Measurements from ENCODE around the gene JPH3. TPM values are rescaled to one million over a fixed set of nuclear protein-coding genes. Genes with fewer than 3 reads are reported as not detected.

The JPH3 gene
- polyA plus RNA-seq, 2 donors: 0.04 to 0.19 TPM

DNA sequence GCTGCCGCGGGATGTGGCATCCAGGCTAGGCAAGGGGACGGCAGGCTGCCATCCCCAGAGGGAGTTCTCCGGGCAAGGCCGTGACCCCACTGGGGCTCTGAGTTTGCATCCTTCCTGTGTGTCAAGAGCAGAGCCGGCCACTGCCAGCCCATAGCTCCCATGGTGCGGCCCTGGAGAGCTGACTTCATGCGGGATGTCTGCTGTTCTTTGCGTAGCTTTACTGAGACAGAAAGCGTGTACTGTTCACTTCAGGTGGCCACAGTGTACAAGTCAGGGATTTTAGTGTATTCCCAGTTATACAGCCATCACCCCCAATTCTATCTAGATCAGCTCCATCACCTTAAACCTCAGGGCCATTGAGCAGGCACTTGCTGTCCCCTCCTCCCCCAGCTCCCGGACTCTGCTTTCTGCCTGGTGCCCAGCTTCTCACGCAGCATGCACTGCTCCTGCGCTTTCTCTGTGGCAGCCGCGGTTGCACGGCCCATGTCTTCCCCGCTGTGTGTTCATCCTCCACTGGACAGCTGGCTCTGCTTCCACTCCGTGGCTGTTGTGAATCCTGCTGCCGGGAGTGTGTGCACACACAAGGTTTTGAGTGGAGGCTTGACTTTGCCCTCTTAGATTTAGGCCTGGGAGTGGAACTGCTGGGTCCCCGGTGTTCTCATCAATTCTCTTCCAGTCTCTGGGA lies 92.3 kb downstream of the JPH3 start:
- Histone ChIP-seq H3K27me3 (ENCODE audit: control insufficient read depth in 1 of 2, insufficient read depth in 2 of 2, low read length in 2 of 2) (no peaks in the 10 kb centered on the region), H3K4me3 (ENCODE audit: low read depth in 1 of 2, low read length in 2 of 2) (no peak overlapping the region), H3K27ac (ENCODE audit: low read depth in 2 of 2, low read length in 1 of 2) (no peak overlapping the region), H3K9me3 (ENCODE audit: control insufficient read depth in 2 of 2, insufficient read depth in 1 of 2, low read depth in 1 of 2, low read length in 1 of 2) (no peaks in the 10 kb centered on the region), H3K4me1 (ENCODE audit: control insufficient read depth in 2 of 2, insufficient read depth in 2 of 2, low read length in 1 of 2) (no peaks in the 10 kb centered on the region), H3K36me3 (ENCODE audit: control insufficient read depth in 2 of 2, insufficient read depth in 2 of 2, low read length in 1 of 2) (peaks cover 0 to 18% of the 10 kb centered on the region in 2 donors)
- WGBS, 2 donors: 88% methylated on average over 20 of the region's 20 CpGs

DNA sequence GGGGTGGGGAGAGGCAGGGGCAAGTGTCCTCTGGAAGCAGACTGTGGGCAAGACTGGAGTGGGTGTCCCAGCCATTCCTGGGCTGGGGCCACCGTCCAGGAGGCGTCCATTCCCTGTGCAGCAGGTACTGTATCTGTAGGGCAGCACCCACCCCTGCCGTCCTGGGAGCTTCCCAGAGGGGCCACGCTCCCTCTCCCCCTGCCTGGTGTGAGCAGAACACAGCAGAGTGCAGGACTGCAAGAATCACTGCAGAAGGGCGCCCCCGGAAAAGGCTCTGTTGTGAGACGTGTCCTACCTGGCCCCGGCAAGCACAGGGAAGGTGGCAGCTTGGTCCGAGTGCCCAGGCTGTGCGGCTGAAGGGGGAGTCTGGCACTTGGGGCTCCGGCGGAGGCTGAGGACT lies 93.2 kb downstream of the JPH3 start:
- Histone ChIP-seq H3K4me1 (ENCODE audit: control insufficient read depth in 2 of 2, insufficient read depth in 2 of 2, low read length in 1 of 2) (no peaks in the 10 kb centered on the region), H3K27ac (ENCODE audit: low read depth in 2 of 2, low read length in 1 of 2) (no peak overlapping the region), H3K36me3 (ENCODE audit: control insufficient read depth in 2 of 2, insufficient read depth in 2 of 2, low read length in 1 of 2) (peaks cover 0 to 20% of the 10 kb centered on the region in 2 donors), H3K9me3 (ENCODE audit: control insufficient read depth in 2 of 2, insufficient read depth in 1 of 2, low read depth in 1 of 2, low read length in 1 of 2) (no peaks in the 10 kb centered on the region), H3K4me3 (ENCODE audit: low read depth in 1 of 2, low read length in 2 of 2) (no peak overlapping the region), H3K27me3 (ENCODE audit: control insufficient read depth in 1 of 2, insufficient read depth in 2 of 2, low read length in 2 of 2) (no peaks in the 10 kb centered on the region)
- WGBS, 2 donors: 91 to 92% methylated on average over 12 of the region's 12 CpGs

DNA sequence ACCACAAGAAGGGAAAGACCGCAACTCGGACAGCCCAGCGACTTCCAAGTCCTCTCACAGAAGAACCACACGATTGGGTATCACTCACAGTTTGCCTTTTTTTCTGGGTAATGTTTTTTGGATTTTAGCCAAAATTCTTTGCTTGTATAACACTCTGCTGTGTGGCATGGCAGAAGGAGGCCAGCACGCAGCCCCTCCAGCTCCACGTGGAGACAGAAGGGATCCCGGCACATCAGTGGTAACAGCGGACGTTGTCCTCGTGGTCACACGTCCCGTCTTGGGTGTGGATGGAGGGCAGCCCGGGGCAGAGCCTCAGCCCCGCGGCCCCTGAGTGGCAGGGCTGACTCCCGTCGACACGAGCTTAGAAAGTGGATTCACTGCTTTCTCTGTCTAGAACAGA lies 94.4 kb downstream of the JPH3 start:
- peaks cover 0 to 24% of the 10 kb centered on the region in 2 donors for H3K36me3 ChIP-seq (ENCODE audit: control insufficient read depth in 2 of 2, insufficient read depth in 2 of 2, low read length in 1 of 2)

DNA sequence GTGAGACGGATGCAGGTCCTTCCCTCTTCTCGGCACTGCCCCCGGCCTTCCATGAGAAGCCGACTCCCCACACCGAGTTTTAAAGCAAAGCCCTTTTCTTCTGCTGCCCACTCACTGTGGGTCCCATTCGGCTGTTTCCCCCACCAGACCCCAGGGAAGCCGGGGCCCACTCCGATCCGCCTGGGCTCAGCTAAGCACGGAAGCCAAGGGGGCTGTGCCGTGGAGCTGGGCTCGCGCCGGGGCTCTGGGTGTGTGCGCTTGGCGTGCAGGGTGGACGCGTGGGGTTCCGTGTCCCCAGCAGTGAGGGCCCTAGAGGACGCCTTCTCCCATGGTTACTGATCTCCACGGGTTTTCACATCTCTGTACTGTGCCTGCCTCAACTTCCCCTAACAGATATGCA lies 94.9 kb downstream of the JPH3 start:
- WGBS, 2 donors: 93 to 96% methylated on average over 21 of the region's 21 CpGs
- Histone ChIP-seq H3K4me1 (ENCODE audit: control insufficient read depth in 2 of 2, insufficient read depth in 2 of 2, low read length in 1 of 2) (no peaks in the 10 kb centered on the region), H3K27me3 (ENCODE audit: control insufficient read depth in 1 of 2, insufficient read depth in 2 of 2, low read length in 2 of 2) (no peaks in the 10 kb centered on the region), H3K36me3 (ENCODE audit: control insufficient read depth in 2 of 2, insufficient read depth in 2 of 2, low read length in 1 of 2) (peaks cover 0 to 27% of the 10 kb centered on the region in 2 donors), H3K4me3 (ENCODE audit: low read depth in 1 of 2, low read length in 2 of 2) (no peak overlapping the region), H3K9me3 (ENCODE audit: control insufficient read depth in 2 of 2, insufficient read depth in 1 of 2, low read depth in 1 of 2, low read length in 1 of 2) (no peaks in the 10 kb centered on the region), H3K27ac (ENCODE audit: low read depth in 2 of 2, low read length in 1 of 2) (no peak overlapping the region)

More for the DNA sequence above, 94.4 kb downstream of the JPH3 start:
- Histone ChIP-seq H3K4me1 (ENCODE audit: control insufficient read depth in 2 of 2, insufficient read depth in 2 of 2, low read length in 1 of 2) (no peaks in the 10 kb centered on the region), H3K4me3 (ENCODE audit: low read depth in 1 of 2, low read length in 2 of 2) (no peak overlapping the region), H3K27ac (ENCODE audit: low read depth in 2 of 2, low read length in 1 of 2) (no peak overlapping the region), H3K27me3 (ENCODE audit: control insufficient read depth in 1 of 2, insufficient read depth in 2 of 2, low read length in 2 of 2) (no peaks in the 10 kb centered on the region), H3K9me3 (ENCODE audit: control insufficient read depth in 2 of 2, insufficient read depth in 1 of 2, low read depth in 1 of 2, low read length in 1 of 2) (no peaks in the 10 kb centered on the region)
- 84 to 89% methylated on average over 18 of the region's 18 CpGs for WGBS, 2 donors

DNA sequence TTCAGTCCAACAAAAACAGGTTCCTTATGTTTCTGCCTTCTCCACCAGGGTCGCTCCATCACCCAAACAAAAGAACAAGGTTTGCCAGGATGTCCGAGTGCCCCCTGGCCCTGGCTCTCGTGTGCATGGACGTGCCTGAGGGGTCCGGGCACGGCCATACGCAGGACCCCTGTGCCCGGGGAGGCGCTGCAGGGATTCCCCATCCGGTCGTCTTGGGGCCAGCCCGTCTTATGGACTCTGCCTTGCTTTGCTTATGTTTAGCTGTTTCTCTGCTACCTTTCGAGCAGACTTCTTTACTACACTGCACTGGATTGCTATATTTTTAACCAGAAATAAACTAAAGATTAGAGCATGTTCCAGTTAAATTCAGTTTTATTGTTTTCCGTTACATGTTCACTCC lies 95.5 kb downstream of the JPH3 start:
- Histone ChIP-seq H3K27me3 (ENCODE audit: control insufficient read depth in 1 of 2, insufficient read depth in 2 of 2, low read length in 2 of 2) (no peaks in the 10 kb centered on the region), H3K9me3 (ENCODE audit: control insufficient read depth in 2 of 2, insufficient read depth in 1 of 2, low read depth in 1 of 2, low read length in 1 of 2) (no peaks in the 10 kb centered on the region), H3K27ac (ENCODE audit: low read depth in 2 of 2, low read length in 1 of 2) (no peak overlapping the region), H3K36me3 (ENCODE audit: control insufficient read depth in 2 of 2, insufficient read depth in 2 of 2, low read length in 1 of 2) (peaks cover 0 to 27% of the 10 kb centered on the region in 2 donors), H3K4me3 (ENCODE audit: low read depth in 1 of 2, low read length in 2 of 2) (no peak overlapping the region), H3K4me1 (ENCODE audit: control insufficient read depth in 2 of 2, insufficient read depth in 2 of 2, low read length in 1 of 2) (no peaks in the 10 kb centered on the region)
- WGBS, 2 donors: 93% methylated on average over 14 of the region's 14 CpGs

DNA sequence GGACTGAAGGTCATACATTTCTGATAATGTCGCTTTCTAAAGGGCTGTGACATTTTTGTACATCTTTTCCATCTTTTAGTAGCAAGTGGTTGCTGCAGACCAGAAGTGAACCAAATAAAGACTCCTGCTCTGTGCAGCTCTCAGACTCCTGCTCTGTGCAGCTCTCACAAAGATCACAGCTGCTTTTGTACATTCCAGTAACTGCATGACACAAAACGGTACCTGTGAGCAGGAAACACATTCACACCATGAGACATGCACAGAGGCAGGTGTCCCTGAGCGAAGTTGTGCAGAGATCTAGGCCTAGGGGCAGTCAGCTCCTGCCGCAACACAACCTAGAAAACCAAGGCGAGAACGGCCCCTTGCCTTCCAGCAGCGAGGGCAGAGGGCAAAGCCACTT lies 95.9 kb downstream of the JPH3 start:
- WGBS, 2 donors: 86% methylated on average over 7 of the region's 7 CpGs
- H3K27ac ChIP-seq (ENCODE audit: low read depth in 2 of 2, low read length in 1 of 2): no peak overlapping the region
- H3K4me1 ChIP-seq (ENCODE audit: control insufficient read depth in 2 of 2, insufficient read depth in 2 of 2, low read length in 1 of 2): peaks cover 0 to 2% of the 10 kb centered on the region in 2 donors
- no peaks in the 10 kb centered on the region for H3K27me3 ChIP-seq (ENCODE audit: control insufficient read depth in 1 of 2, insufficient read depth in 2 of 2, low read length in 2 of 2)
- H3K9me3 ChIP-seq (ENCODE audit: control insufficient read depth in 2 of 2, insufficient read depth in 1 of 2, low read depth in 1 of 2, low read length in 1 of 2): no peaks in the 10 kb centered on the region
- H3K4me3 ChIP-seq (ENCODE audit: low read depth in 1 of 2, low read length in 2 of 2): no peak overlapping the region
- peaks cover 4 to 31% of the 10 kb centered on the region in 2 donors for H3K36me3 ChIP-seq (ENCODE audit: control insufficient read depth in 2 of 2, insufficient read depth in 2 of 2, low read length in 1 of 2)

DNA sequence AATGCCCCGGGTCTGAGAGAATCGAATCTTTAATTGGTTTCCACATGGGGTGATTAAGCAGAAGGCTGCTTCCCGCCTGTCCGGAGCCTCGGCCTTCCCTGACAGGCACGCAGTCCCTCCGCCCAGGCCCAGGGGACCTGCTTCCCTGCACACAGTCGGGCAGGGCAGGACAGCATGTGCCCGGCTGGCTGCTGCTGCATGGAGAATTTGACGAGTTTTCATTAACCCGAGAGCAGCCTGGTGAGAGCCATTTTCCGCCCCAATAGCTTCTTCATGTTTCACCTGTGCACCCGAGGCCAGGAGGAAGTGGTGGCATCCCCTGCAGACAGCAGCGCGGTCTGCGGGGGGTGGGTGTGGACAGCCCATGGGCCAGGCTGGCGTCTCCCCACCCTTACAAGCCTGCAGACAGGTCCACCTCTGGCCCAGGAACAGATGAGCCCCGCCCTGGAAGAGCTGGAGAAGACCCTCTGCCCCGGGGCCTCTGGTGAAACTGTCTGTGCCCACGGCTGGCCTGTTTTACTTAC lies 96.4 kb downstream of the JPH3 start:
- peaks cover 9 to 36% of the 10 kb centered on the region in 2 donors for H3K36me3 ChIP-seq (ENCODE audit: control insufficient read depth in 2 of 2, insufficient read depth in 2 of 2, low read length in 1 of 2)
- WGBS, 2 donors: 82% methylated on average over 20 of the region's 20 CpGs
- H3K27me3 ChIP-seq (ENCODE audit: control insufficient read depth in 1 of 2, insufficient read depth in 2 of 2, low read length in 2 of 2): no peaks in the 10 kb centered on the region
- H3K4me3 ChIP-seq (ENCODE audit: low read depth in 1 of 2, low read length in 2 of 2): no peak overlapping the region
- H3K9me3 ChIP-seq (ENCODE audit: control insufficient read depth in 2 of 2, insufficient read depth in 1 of 2, low read depth in 1 of 2, low read length in 1 of 2): no peaks in the 10 kb centered on the region
- no peak overlapping the region for H3K27ac ChIP-seq (ENCODE audit: low read depth in 2 of 2, low read length in 1 of 2)
- peaks cover 0 to 2% of the 10 kb centered on the region in 2 donors for H3K4me1 ChIP-seq (ENCODE audit: control insufficient read depth in 2 of 2, insufficient read depth in 2 of 2, low read length in 1 of 2)

DNA sequence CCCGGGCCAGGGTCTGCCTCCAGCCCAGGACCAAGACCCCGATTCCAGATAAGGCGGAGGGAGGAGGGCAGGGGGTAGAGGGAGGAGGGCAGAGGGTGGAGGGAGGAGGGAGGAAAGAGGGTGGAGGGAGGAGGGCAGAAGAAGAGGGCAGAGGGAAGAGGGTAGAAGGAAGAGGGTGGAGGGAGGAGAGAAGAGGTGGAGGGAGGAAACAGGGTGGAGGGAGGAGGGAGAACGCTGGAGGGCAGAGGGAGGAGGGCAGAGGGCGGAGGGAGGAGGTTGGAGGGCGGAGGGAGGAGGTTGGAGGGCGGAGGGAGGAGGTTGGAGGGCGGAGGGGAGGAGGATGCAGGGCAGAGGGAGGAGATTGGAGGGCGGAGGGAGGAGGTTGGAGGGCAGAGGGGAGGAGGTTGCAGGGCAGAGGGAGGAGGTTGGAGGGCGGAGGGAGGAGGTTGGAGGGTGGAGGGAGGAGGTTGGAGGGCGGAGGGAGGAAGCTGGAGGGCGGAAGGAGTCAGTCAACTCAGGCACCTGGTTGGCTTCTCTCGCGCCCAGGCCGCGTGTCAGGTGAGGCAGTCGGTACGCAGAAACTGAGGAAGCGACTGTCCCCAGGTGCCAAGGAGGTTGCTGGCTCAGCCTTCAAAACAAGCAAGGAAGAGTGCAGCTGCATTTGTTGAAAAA lies 98.2 kb downstream of the JPH3 start:
- H3K36me3 ChIP-seq (ENCODE audit: control insufficient read depth in 2 of 2, insufficient read depth in 2 of 2, low read length in 1 of 2): peaks cover 10 to 39% of the 10 kb centered on the region in 2 donors
- no peak overlapping the region for H3K27ac ChIP-seq (ENCODE audit: low read depth in 2 of 2, low read length in 1 of 2)

DNA sequence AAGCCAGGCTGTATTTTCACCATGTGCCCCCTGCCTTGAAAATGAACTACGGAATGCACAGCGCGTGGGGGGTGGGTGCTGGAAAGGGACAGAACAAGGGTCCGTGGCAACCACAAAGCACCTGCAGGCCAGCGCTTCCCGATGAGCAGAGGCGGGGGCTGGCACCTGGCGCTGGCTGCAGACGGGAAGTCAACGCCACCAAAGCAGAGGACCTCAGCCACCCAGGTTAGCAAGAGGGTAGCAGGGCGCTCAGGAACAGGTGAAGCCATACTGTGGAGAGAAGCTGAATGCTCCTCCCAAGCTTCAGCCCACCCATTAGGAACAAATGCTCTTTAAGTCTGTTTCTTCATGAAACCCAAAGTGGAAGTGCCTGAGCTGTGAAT lies 98.8 kb downstream of the JPH3 start:
- Histone ChIP-seq H3K4me1 (ENCODE audit: control insufficient read depth in 2 of 2, insufficient read depth in 2 of 2, low read length in 1 of 2) (peaks cover 0 to 2% of the 10 kb centered on the region in 2 donors), H3K4me3 (ENCODE audit: low read depth in 1 of 2, low read length in 2 of 2) (no peak overlapping the region), H3K27ac (ENCODE audit: low read depth in 2 of 2, low read length in 1 of 2) (no peak overlapping the region), H3K27me3 (ENCODE audit: control insufficient read depth in 1 of 2, insufficient read depth in 2 of 2, low read length in 2 of 2) (no peaks in the 10 kb centered on the region), H3K9me3 (ENCODE audit: control insufficient read depth in 2 of 2, insufficient read depth in 1 of 2, low read depth in 1 of 2, low read length in 1 of 2) (no peaks in the 10 kb centered on the region), H3K36me3 (ENCODE audit: control insufficient read depth in 2 of 2, insufficient read depth in 2 of 2, low read length in 1 of 2) (peaks cover 10 to 34% of the 10 kb centered on the region in 2 donors)
- 91 to 92% methylated on average over 11 of the region's 11 CpGs for WGBS, 2 donors

More for the DNA sequence above, 98.2 kb downstream of the JPH3 start:
- Histone ChIP-seq H3K4me1 (ENCODE audit: control insufficient read depth in 2 of 2, insufficient read depth in 2 of 2, low read length in 1 of 2) (peaks cover 0 to 2% of the 10 kb centered on the region in 2 donors), H3K27me3 (ENCODE audit: control insufficient read depth in 1 of 2, insufficient read depth in 2 of 2, low read length in 2 of 2) (no peaks in the 10 kb centered on the region), H3K4me3 (ENCODE audit: low read depth in 1 of 2, low read length in 2 of 2) (no peak overlapping the region), H3K9me3 (ENCODE audit: control insufficient read depth in 2 of 2, insufficient read depth in 1 of 2, low read depth in 1 of 2, low read length in 1 of 2) (no peaks in the 10 kb centered on the region)
- 85 to 87% methylated on average over 19 of the region's 19 CpGs for WGBS, 2 donors
